K562 (cell line): Measurements from ENCODE around the gene SIRT7.

Experiments
- BCL6 ChIP-seq: fragments of 250-450 bp; sonication (Bioruptor Pico); IDR thresholded peaks from 2 replicates; pipeline ENCODE4 v1.4.0; 2020
- NFIC ChIP-seq: fragments of 450-650 bp; IDR thresholded peaks from 2 replicates; pipeline ENCODE4 v1.6.1; 2017; ENCODE audit warnings: mild to moderate bottlenecking, inconsistent platforms
- PBX2 ChIP-seq, 2 experiments: IDR thresholded peaks in 1 of 2; conservative IDR thresholded peaks in 1 of 2; 2 replicates each; pipeline ENCODE4 v1.6.1; 2016; ENCODE audit warnings: low read depth in 2 of 2, mild to moderate bottlenecking in 1 of 2, missing compliant biosample characterization in 1 of 2, missing genetic modification characterization in 1 of 2, moderate library complexity in 1 of 2
- PHF20 ChIP-seq: fragments of 450-650 bp; IDR thresholded peaks from 2 replicates; pipeline ENCODE4 v1.6.1; 2018; ENCODE audit not compliant: partially characterized antibody
- SREBF2 ChIP-seq: sonication (generic); formaldehyde crosslinking; IDR thresholded peaks from 2 replicates; pipeline ENCODE4 v1.4.0; 2020; ENCODE audit warnings: mild to moderate bottlenecking, missing genetic modification reagents

- TF ChIP-seq PHF20 (no peak), PBX2 (CRISPR knock-in tag; IDR thresholded peaks at IDR 0.05; ENCODE audit: low read depth) (no peak), PBX2 (tag; conservative IDR thresholded peaks at IDR 0.05; ENCODE audit: low read depth) (no peak), NFIC (peak; percentile 95), BCL6 (CRISPR knock-in tag) (no peak), SREBF2 (no peak)
These were observed 30.8 kb upstream of the SIRT7 start for GRCh38 chr17:81948635-81949378.
